Measurements from ENCODE around the gene MATR3. TPM values are rescaled to one million over a fixed set of nuclear protein-coding genes. Genes with fewer than 3 reads are reported as not detected.

MATR3 gene
- total RNA-seq, 1 experiment from 2014 or later = 267 TPM

- no peak overlapping the region for H3K23ac ChIP-seq (ENCODE audit: insufficient read length, low read depth, low read length)
- H3K4me1 ChIP-seq (ENCODE audit: insufficient read depth, low read length) = peaks cover 2% of the 10 kb centered on the region; the same call in 1 of the 2 replicates
- no peak overlapping the region for H3K9ac ChIP-seq (ENCODE audit: extremely low read depth, insufficient read length, low read length)
- H3K14ac ChIP-seq (ENCODE audit: insufficient read depth, low read length) = no peak overlapping the region
- Mint-ChIP-seq H3K9me3 (no peaks in the 10 kb centered on the region), H3K36me3 (ENCODE audit: insufficient read depth in 1 of 3, low read depth in 3 of 3) (no peaks in the 10 kb centered on the region), H3K27me3 (ENCODE audit: low read depth) (no peaks in the 10 kb centered on the region; the same call in 1 of the 2 replicates), H3K27ac (no peak overlapping the region; a peak in 2 of 7 replicates), H3K4me1 (peaks cover 4 to 7% of the 10 kb centered on the region in 2 experiments), H3K4me3 (no peak overlapping the region; a peak in 1 of 5 replicates)
- no peak for TF ChIP-seq CTCF (conservative IDR thresholded peaks at IDR 0.05)
- no peak overlapping the region for H2BK120ac ChIP-seq (ENCODE audit: low read depth, low read length, poor library complexity, severe bottlenecking)
- no peak overlapping the region for H3K18ac ChIP-seq (ENCODE audit: insufficient read length, low read depth, low read length)
- no peaks in the 10 kb centered on the region for H3K23me2 ChIP-seq (ENCODE audit: insufficient read length, low read depth, low read length, poor library complexity, severe bottlenecking)
- no peak overlapping the region for H4K8ac ChIP-seq (replicated peaks; ENCODE audit: insufficient read length, low read depth, low read length)
- no peak overlapping the region for H2BK5ac ChIP-seq (ENCODE audit: insufficient read length, low read length)
- no peaks in the 10 kb centered on the region for H3K79me2 ChIP-seq (ENCODE audit: insufficient read depth, low read length)
- H4K91ac ChIP-seq (ENCODE audit: insufficient read length, low read depth, low read length) = no peak overlapping the region
- no peak overlapping the region for H2BK15ac ChIP-seq (ENCODE audit: low read depth, low read length)
- H3K27ac ChIP-seq (ENCODE audit: insufficient read length, low read depth, low read length) = no peak overlapping the region
- WGBS (ENCODE audit: extremely low coverage, insufficient read length, low lambda C conversion rate) = no CpG with 5 or more reads among the region's 6 CpGs
- H3K9me3 ChIP-seq (ENCODE audit: control insufficient read depth, low read depth, low read length) = no peaks in the 10 kb centered on the region
- H4K20me1 ChIP-seq (ENCODE audit: control insufficient read depth, insufficient read depth, insufficient read length) = no peaks in the 10 kb centered on the region
- no peak overlapping the region for H2AK5ac ChIP-seq (ENCODE audit: insufficient read length, low read length)
- no peak overlapping the region for H2BK12ac ChIP-seq (ENCODE audit: insufficient read length, low read depth, low read length)
- no peak overlapping the region for H3K4me2 ChIP-seq (ENCODE audit: insufficient read depth, insufficient read length, low read length)
- H3T11ph ChIP-seq (ENCODE audit: low read length) = no peak overlapping the region
- H2AFZ ChIP-seq (ENCODE audit: low read length) = no peak overlapping the region
- no peaks in the 10 kb centered on the region for H3K79me1 ChIP-seq (ENCODE audit: insufficient read depth, low read depth, low read length, poor library complexity, severe bottlenecking)
- H2BK20ac ChIP-seq (ENCODE audit: low read depth, low read length, poor library complexity, severe bottlenecking) = no peak overlapping the region
- no peaks in the 10 kb centered on the region for H3K27me3 ChIP-seq (ENCODE audit: insufficient read depth, low read length)
- no peak overlapping the region for H3K4ac ChIP-seq (ENCODE audit: low read depth, low read length)
- H4K5ac ChIP-seq (ENCODE audit: insufficient read length, low read depth, low read length) = no peak overlapping the region
- no peak for DNase-seq
- no peak overlapping the region for H3K56ac ChIP-seq (ENCODE audit: insufficient read length, low read depth, low read length)
These were observed 31.3 kb upstream of the MATR3 start for GRCh38 chr5:139262059-139262741.

All from H9 (cell line).